Naive thymus-derived CD8-positive, alpha-beta T cell (primary cell): ENCODE data around the gene CD164. TPM values are rescaled to one million over a fixed set of nuclear protein-coding genes. Genes with fewer than 3 reads are reported as not detected.
"Not testable (repeated sequence)": the region's sequence is repeated elsewhere in the genome, so short reads cannot be mapped to it uniquely, and the experiment has no call there.

Experiments used
- ATAC-seq, 2 donors: fragments of 150-1000 bp; cut with Tn5 transposase in 1 of 2; sonication (Bioruptor Pico), chemical (Tn5 transposase) in 1 of 2; 1 replicate in 1 of 2; 2 replicates in 1 of 2; pipeline ENCODE4 v1.10.0; 2021; ENCODE audit warnings: mild to moderate bottlenecking in 2 of 2, moderate library complexity in 2 of 2
- POLR2A ChIA-PET: fragments of 350-600 bp; sonication (Branson Sonifier 250); formaldehyde crosslinking; loops from one replicate; lab custom pipeline; 2021; ENCODE audit warnings: antibody characterized with exemption; lab: Charles Lee
- DNase-seq, 10 donors: peaks; one replicate each; pipeline versions ENCODE4 v3.0.0 to v3.0.0-alpha.2; 2020 to 2022
- H3K27ac Mint-ChIP-seq, 10 donors: one replicate each; pipeline ENCODE4 v1.8.0; 2020 to 2022; ENCODE audit warnings: mild to moderate bottlenecking in 10 of 10, mixed read lengths in 10 of 10, moderate library complexity in 4 of 10, inconsistent platforms in 1 of 10
- H3K27me3 Mint-ChIP-seq, 5 donors: one replicate each; pipeline ENCODE4 v1.8.0; 2021 to 2022; ENCODE audit warnings: mixed read lengths in 5 of 5
- H3K36me3 Mint-ChIP-seq, 3 donors: one replicate each; pipeline ENCODE4 v1.8.0; 2020 to 2022; ENCODE audit warnings: mixed read lengths in 3 of 3, mild to moderate bottlenecking in 2 of 3, inconsistent platforms in 1 of 3
- H3K4me1 Mint-ChIP-seq, 4 donors: one replicate each; pipeline ENCODE4 v1.8.0; 2021 to 2022; ENCODE audit warnings: mixed read lengths in 4 of 4
- H3K4me3 Mint-ChIP-seq, 10 donors: one replicate each; pipeline ENCODE4 v1.8.0; 2020 to 2022; ENCODE audit warnings: mild to moderate bottlenecking in 10 of 10, mixed read lengths in 10 of 10, moderate library complexity in 6 of 10, inconsistent platforms in 1 of 10
- H3K9me3 Mint-ChIP-seq, 9 donors: one replicate each; pipeline ENCODE4 v1.8.0; 2020 to 2022; ENCODE audit warnings: mixed read lengths in 9 of 9, mild to moderate bottlenecking in 3 of 9, inconsistent platforms in 1 of 9, moderate library complexity in 1 of 9
- polyA plus RNA-seq, 3 donors: library from polyadenylated mRNA; unstranded; fragments of 300-500 nt; fragmentation: Illumina TruSeq; gene quantifications; one replicate each; pipeline ENCODE4 v1.2.3, GENCODE V29; 2021
- total RNA-seq, 8 experiments: library from RNA in 2 of 8; stranded (reverse) in 2 of 8; gene quantifications; one replicate each; pipeline ENCODE4 v1.2.3 and lab custom pipeline; 2021 to 2026

Gene CD164
- total and polyA plus RNA-seq, 5 experiments from 2014 or later: 159 to 209 (median 180) TPM

DNA sequence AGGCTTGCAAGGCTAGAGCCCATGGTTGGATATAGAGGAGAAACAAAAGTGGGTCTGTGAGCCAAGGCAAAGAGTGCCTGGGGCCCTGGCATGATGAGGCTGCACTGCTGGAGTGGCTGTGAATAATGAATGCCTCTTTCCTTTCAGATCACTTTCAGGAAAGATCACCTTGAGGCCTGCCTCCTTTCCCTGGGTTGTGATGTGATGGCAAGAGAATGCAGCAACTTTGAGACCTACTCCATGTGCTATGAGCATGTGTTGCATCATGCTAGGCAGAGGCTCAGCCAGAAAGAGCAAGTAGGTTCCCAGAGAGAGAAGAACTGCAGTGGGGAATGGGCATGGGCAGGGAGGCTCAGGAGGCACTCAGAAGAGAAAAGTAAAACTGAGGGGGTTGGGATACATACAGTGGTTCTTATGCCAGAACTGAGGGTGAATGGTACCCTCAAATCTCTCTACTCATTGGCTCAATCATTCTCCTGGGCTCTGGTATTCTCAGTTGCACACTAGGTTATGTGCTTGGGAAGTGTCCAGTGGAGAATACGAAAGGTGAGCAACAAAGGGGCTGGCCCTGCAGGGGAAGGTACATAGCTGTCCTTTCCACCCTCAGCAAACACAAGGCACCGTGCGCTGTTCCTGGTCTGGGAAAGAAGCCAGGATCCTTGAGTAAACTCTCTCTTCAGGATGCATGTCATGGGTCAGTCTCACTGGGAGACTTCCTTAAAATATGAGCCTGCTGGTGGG lies 45.9 kb downstream of the CD164 start:
- Mint-ChIP-seq H3K9me3 (no peaks in the 10 kb centered on the region), H3K27ac (no peak overlapping the region), H3K4me1 (peaks cover 0 to 8% (median 5%) of the 10 kb centered on the region in 4 donors), H3K36me3 (peaks cover 0 to under 1% (median 0%) of the 10 kb centered on the region in 3 donors), H3K27me3 (no peaks in the 10 kb centered on the region), H3K4me3 (no peak overlapping the region)
- ATAC-seq: no peak
- DNase-seq: no peak
- POLR2A ChIA-PET: no interaction called here

- H3K27ac Mint-ChIP-seq, DNase-seq, H3K36me3 Mint-ChIP-seq, ATAC-seq, POLR2A ChIA-PET, H3K9me3 Mint-ChIP-seq, H3K27me3 Mint-ChIP-seq, H3K4me3 Mint-ChIP-seq: not testable (repeated sequence)
- H3K4me1 Mint-ChIP-seq: peaks cover 2 to 16% (median 11%) of the 10 kb centered on the region in 4 donors
Measured at GRCh38 chr6:109333870-109334269, 48.4 kb downstream of the CD164 start.

GRCh38 chr6:109332748-109333147 lies 49.5 kb downstream of the CD164 start:
- POLR2A ChIA-PET: no interaction called here
- Mint-ChIP-seq H3K4me3 (no peak overlapping the region), H3K27ac (no peak overlapping the region), H3K36me3 (no peaks in the 10 kb centered on the region), H3K27me3 (no peaks in the 10 kb centered on the region), H3K4me1 (peaks cover 2 to 16% (median 11%) of the 10 kb centered on the region in 4 donors), H3K9me3 (no peaks in the 10 kb centered on the region)
- ATAC-seq: no peak
- no peak for DNase-seq

GRCh38 chr6:109331081-109331480 lies 51.2 kb downstream of the CD164 start:
- H3K9me3 Mint-ChIP-seq: no peaks in the 10 kb centered on the region
- POLR2A ChIA-PET: no interaction called here
- no peaks in the 10 kb centered on the region for H3K36me3 Mint-ChIP-seq
- no peak for DNase-seq
- peaks cover 0 to 16% (median 11%) of the 10 kb centered on the region in 4 donors for H3K4me1 Mint-ChIP-seq
- no peak overlapping the region for H3K4me3 Mint-ChIP-seq
- ATAC-seq: no peak
- no peaks in the 10 kb centered on the region for H3K27me3 Mint-ChIP-seq
- no peak overlapping the region for H3K27ac Mint-ChIP-seq

- DNase-seq: no peak
- Mint-ChIP-seq H3K9me3 (no peaks in the 10 kb centered on the region), H3K27me3 (no peaks in the 10 kb centered on the region), H3K27ac (no peak overlapping the region), H3K36me3 (no peaks in the 10 kb centered on the region), H3K4me1 (peaks cover 0 to 16% (median 11%) of the 10 kb centered on the region in 4 donors), H3K4me3 (no peak overlapping the region)
- POLR2A ChIA-PET: no interaction called here
- ATAC-seq: no peak
Measured at GRCh38 chr6:109330263-109330662, 52.0 kb downstream of the CD164 start.

- DNase-seq (no peak), ATAC-seq (no peak)
- H3K9me3 Mint-ChIP-seq: no peaks in the 10 kb centered on the region
- H3K27me3 Mint-ChIP-seq: no peaks in the 10 kb centered on the region
- H3K27ac Mint-ChIP-seq: no peak overlapping the region
- H3K4me3 Mint-ChIP-seq: no peak overlapping the region
- POLR2A ChIA-PET: no interaction called here
- no peaks in the 10 kb centered on the region for H3K36me3 Mint-ChIP-seq
- peaks cover 0 to 15% (median 11%) of the 10 kb centered on the region in 4 donors for H3K4me1 Mint-ChIP-seq
Measured at GRCh38 chr6:109328629-109329028, 53.6 kb downstream of the CD164 start.

- Mint-ChIP-seq H3K36me3 (no peaks in the 10 kb centered on the region), H3K27me3 (no peaks in the 10 kb centered on the region), H3K4me3 (no peak overlapping the region), H3K4me1 (peaks cover 0 to 18% (median 11%) of the 10 kb centered on the region in 4 donors), H3K9me3 (no peaks in the 10 kb centered on the region), H3K27ac (no peak overlapping the region)
- no peak for DNase-seq
- POLR2A ChIA-PET: no interaction called here
- ATAC-seq: no peak
Measured at GRCh38 chr6:109327959-109328358, 54.3 kb downstream of the CD164 start.

- H3K4me3 Mint-ChIP-seq: no peak overlapping the region
- no peaks in the 10 kb centered on the region for H3K27me3 Mint-ChIP-seq
- ATAC-seq (no peak), DNase-seq (no peak)
- no peak overlapping the region for H3K27ac Mint-ChIP-seq
- POLR2A ChIA-PET: no interaction called here
- peaks cover 4 to 18% (median 12%) of the 10 kb centered on the region in 4 donors for H3K4me1 Mint-ChIP-seq
- no peaks in the 10 kb centered on the region for H3K9me3 Mint-ChIP-seq
- no peaks in the 10 kb centered on the region for H3K36me3 Mint-ChIP-seq
Measured at GRCh38 chr6:109327491-109327890, 54.8 kb downstream of the CD164 start.

GRCh38 chr6:109326351-109326750 lies 55.9 kb downstream of the CD164 start:
- H3K4me1 Mint-ChIP-seq: peaks cover 4 to 17% (median 11%) of the 10 kb centered on the region in 4 donors
- no peak for DNase-seq
- H3K27ac Mint-ChIP-seq: no peak overlapping the region
- no peak overlapping the region for H3K4me3 Mint-ChIP-seq
- no peak for ATAC-seq
- no peaks in the 10 kb centered on the region for H3K27me3 Mint-ChIP-seq
- H3K36me3 Mint-ChIP-seq: no peaks in the 10 kb centered on the region
- H3K9me3 Mint-ChIP-seq: no peaks in the 10 kb centered on the region
- POLR2A ChIA-PET: no interaction called here

GRCh38 chr6:109325400-109325801 lies 56.9 kb downstream of the CD164 start:
- no peak for DNase-seq
- no peak overlapping the region for H3K4me3 Mint-ChIP-seq
- no peaks in the 10 kb centered on the region for H3K9me3 Mint-ChIP-seq
- peaks cover 4 to 16% (median 10%) of the 10 kb centered on the region in 4 donors for H3K4me1 Mint-ChIP-seq
- H3K36me3 Mint-ChIP-seq: no peaks in the 10 kb centered on the region
- no peak overlapping the region for H3K27ac Mint-ChIP-seq
- H3K27me3 Mint-ChIP-seq: no peaks in the 10 kb centered on the region
- POLR2A ChIA-PET: no interaction called here
- no peak for ATAC-seq

DNA sequence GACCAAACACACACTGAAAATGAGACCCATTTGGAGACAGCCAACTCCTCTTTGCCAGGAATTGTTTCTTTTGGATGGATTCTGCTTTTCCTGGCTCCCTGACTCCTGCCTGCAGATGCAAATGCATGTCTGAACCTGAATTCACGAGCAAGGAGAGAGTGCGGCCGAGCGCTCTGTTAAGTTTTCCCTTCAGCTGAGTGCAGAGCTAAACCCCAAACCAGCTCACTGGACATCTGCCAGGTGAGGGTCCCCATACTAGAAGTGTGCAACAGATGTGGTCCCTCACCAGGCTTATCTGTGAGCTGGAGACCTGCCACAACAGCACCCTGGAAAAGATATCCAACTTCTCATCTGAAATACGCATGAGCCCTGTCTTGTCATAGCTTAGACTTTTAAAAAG lies 59.0 kb downstream of the CD164 start:
- POLR2A ChIA-PET: no interaction called here
- DNase-seq: no peak
- ATAC-seq: no peak
- Mint-ChIP-seq H3K4me3 (no peak overlapping the region), H3K27ac (no peak overlapping the region), H3K9me3 (no peaks in the 10 kb centered on the region), H3K36me3 (no peaks in the 10 kb centered on the region), H3K4me1 (peaks cover 3 to 8% (median 6%) of the 10 kb centered on the region in 4 donors), H3K27me3 (no peaks in the 10 kb centered on the region)

DNA sequence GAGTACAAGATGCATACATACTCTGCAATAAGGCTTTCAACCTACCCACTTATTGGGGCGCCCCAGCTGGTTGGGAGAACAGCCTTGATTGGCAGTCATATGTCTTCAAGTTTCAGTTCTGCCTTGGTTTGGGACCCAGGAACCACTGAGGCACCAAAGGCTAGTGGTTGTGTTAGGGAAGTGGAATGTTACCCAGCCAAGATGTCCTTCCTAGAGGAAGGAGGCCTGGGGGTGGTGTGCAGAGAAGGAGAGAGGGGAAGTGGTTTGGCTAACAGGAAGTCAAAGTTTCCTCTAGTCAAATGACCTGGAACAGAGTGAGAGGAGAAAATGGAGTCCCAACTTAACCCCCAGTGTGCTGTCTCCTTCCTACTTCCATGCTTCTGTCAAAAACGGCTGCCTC lies 59.4 kb downstream of the CD164 start:
- Mint-ChIP-seq H3K27ac (no peak overlapping the region), H3K27me3 (no peaks in the 10 kb centered on the region), H3K4me1 (peaks cover 3 to 8% (median 6%) of the 10 kb centered on the region in 4 donors), H3K36me3 (no peaks in the 10 kb centered on the region), H3K9me3 (no peaks in the 10 kb centered on the region), H3K4me3 (no peak overlapping the region)
- POLR2A ChIA-PET: no interaction called here
- DNase-seq: no peak
- no peak for ATAC-seq

DNA sequence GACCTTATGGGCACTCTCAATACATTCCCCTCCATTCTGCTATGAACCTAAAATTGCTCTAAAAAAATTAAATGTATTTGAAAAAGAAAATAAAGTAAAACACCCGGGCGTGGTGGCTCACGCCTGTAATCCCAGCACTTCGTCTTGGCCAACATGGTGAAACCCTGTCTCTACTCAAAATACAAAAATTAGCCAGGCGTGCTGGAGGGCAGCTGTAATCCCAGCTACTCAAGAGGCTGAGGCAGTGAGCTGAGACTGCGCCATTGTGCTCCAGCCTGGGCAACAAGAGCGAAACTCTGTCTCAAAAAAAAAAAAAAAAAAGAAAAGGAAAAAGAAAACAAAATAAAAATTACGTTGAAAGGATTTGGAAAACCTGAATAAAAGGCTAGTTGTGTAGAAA lies 60.5 kb downstream of the CD164 start:
- no peak overlapping the region for H3K4me3 Mint-ChIP-seq
- no peak for ATAC-seq
- H3K27ac Mint-ChIP-seq: no peak overlapping the region
- no peaks in the 10 kb centered on the region for H3K36me3 Mint-ChIP-seq
- no peaks in the 10 kb centered on the region for H3K9me3 Mint-ChIP-seq
- POLR2A ChIA-PET: no interaction called here
- H3K4me1 Mint-ChIP-seq: peaks cover 3 to 8% (median 6%) of the 10 kb centered on the region in 4 donors
- no peaks in the 10 kb centered on the region for H3K27me3 Mint-ChIP-seq
- no peak for DNase-seq

DNA sequence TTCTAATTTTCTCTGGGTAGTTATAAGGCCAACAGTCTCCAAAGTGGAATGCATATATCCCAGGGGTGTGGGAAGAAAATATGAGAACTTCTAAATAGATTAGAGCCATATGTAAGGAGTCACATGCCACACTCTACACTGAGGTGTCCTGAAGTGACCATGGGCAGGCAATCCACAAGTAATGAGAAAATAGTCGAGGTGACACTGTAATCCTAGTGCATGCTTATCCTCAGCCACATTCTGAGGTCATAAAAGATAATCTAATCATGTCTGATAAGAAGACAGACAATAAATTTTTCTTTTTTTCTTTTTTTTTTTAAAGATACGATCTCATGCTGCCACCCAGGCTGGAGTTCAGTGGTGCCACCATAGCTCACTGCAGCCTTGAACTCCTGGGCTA lies 62.2 kb downstream of the CD164 start:
- Mint-ChIP-seq H3K36me3 (no peaks in the 10 kb centered on the region), H3K27me3 (peaks cover 0 to 2% (median 0%) of the 10 kb centered on the region in 5 donors), H3K9me3 (no peaks in the 10 kb centered on the region), H3K27ac (no peak overlapping the region), H3K4me3 (no peak overlapping the region), H3K4me1 (peaks cover 3 to 8% (median 6%) of the 10 kb centered on the region in 4 donors)
- DNase-seq (no peak), ATAC-seq (no peak)
- POLR2A ChIA-PET: no interaction called here
